Measurements from ENCODE around the gene RIPOR2.

The RIPOR2 gene

DNA sequence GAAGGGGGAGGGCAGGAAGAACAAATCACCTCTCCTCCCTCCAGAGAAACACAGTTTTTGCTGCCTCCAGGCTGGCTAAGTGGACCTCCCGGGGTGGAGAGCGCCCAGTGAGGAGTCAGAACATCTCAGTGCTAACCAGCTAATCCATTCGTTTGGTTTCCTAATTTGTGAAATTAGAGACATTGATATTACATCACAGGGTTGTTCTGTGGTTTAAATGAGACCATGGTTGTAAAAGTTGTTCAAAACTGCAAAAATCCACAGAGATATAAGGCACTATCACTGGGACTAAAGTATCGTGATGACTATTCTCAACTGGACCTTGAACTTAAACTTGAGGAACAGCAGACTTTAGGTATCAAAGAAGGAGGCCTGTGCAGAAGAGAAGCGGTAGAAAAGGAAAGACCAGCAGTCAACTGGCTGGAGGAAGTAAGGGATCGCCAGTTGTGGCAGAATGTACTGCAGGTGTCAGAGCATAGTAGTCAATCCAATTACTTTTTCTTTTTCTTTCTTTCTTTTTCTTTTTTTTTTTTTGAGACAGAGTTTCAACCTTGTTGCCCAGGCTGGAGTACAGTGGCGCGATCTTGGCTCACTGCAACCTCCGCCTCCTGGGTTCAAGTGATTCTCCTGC is 33.9 kb downstream of the RIPOR2 start:
- peaks cover 4% of the 10 kb centered on the region for H3K27me3 Mint-ChIP-seq (ENCODE audit: low read depth)
- H3K36me3 Mint-ChIP-seq (ENCODE audit: low read depth): no peaks in the 10 kb centered on the region
- TF ChIP-seq, protein P1, sequence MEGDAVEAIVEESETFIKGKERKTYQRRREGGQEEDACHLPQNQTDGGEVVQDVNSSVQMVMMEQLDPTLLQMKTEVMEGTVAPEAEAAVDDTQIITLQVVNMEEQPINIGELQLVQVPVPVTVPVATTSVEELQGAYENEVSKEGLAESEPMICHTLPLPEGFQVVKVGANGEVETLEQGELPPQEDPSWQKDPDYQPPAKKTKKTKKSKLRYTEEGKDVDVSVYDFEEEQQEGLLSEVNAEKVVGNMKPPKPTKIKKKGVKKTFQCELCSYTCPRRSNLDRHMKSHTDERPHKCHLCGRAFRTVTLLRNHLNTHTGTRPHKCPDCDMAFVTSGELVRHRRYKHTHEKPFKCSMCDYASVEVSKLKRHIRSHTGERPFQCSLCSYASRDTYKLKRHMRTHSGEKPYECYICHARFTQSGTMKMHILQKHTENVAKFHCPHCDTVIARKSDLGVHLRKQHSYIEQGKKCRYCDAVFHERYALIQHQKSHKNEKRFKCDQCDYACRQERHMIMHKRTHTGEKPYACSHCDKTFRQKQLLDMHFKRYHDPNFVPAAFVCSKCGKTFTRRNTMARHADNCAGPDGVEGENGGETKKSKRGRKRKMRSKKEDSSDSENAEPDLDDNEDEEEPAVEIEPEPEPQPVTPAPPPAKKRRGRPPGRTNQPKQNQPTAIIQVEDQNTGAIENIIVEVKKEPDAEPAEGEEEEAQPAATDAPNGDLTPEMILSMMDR (IDR thresholded peaks at IDR 0.05; ENCODE audit: unreplicated experiment in 3 of 3): no peak
- H3K4me1 Mint-ChIP-seq: peaks cover 71% of the 10 kb centered on the region
- peak overlapping the region in 1 of 3 experiments; percentile 3 for H3K4me3 Mint-ChIP-seq
- H3K9me3 Mint-ChIP-seq: peaks cover 10% of the 10 kb centered on the region
- H3K27ac Mint-ChIP-seq: no peak overlapping the region

DNA sequence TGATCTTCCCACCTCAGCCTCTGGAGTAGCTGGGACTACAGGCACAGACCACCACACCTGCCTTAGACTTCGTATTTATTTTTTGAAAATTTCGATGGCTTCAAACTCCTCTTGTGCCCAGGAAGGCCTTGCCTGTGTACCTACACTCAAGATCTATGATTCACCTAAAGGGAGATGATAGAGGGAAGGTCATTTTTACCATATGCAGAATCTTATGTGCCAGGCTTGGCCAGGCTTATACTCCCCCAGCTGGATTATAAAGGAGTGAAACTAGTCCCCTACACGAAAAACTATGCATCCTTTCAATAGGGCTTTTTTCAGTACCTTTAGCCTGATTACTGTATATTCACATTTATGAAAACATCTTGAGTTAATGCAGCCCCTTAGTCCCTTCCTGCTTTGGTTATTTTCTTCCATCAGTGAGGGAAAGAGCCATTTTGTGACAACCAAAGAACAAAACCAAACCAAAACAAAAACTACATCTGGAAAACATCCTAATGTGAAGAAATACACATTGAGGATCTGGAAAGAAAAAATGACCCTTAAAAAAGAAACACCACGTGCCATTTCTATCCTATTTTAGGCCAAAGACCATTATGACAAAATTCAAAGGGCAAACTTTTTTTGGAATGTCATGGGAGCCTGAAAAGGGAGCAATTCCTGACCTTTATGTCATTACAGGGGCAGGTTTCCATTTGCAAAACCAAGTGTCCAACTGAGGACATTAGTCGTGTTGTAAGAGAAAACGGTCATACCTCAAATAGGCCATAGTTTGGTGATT is 34.7 kb downstream of the RIPOR2 start:
- Mint-ChIP-seq H3K4me3 (no peak overlapping the region), H3K9me3 (peaks cover 10% of the 10 kb centered on the region), H3K36me3 (ENCODE audit: low read depth) (no peaks in the 10 kb centered on the region), H3K27ac (no peak overlapping the region), H3K27me3 (ENCODE audit: low read depth) (peaks cover 4% of the 10 kb centered on the region), H3K4me1 (peaks cover 65% of the 10 kb centered on the region)
- TF ChIP-seq, protein P1 (IDR thresholded peaks at IDR 0.05; ENCODE audit: unreplicated experiment in 3 of 3): no peak

DNA sequence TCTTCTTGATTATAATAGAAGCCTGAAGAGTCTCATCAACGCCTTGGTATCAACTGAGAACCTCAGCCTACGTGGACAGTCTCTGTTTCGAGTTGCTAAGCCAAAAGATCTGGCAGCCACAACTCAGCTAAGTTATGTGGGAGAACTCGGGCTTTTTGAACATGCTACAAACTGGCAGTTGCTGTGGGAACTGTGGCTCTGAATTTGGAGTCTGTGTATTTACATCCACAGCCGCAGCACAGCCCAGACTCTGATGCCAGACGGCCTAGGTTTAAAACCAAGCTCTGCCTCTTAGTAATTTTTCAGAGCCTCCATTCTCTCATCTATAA is 35.8 kb downstream of the RIPOR2 start:
- Mint-ChIP-seq H3K4me1 (peaks cover 55% of the 10 kb centered on the region), H3K27ac (no peak overlapping the region), H3K9me3 (peaks cover 10% of the 10 kb centered on the region), H3K27me3 (ENCODE audit: low read depth) (peaks cover 4% of the 10 kb centered on the region), H3K36me3 (ENCODE audit: low read depth) (no peaks in the 10 kb centered on the region), H3K4me3 (no peak overlapping the region)
- TF ChIP-seq, protein P1 (IDR thresholded peaks at IDR 0.05; ENCODE audit: unreplicated experiment in 3 of 3): no peak

DNA sequence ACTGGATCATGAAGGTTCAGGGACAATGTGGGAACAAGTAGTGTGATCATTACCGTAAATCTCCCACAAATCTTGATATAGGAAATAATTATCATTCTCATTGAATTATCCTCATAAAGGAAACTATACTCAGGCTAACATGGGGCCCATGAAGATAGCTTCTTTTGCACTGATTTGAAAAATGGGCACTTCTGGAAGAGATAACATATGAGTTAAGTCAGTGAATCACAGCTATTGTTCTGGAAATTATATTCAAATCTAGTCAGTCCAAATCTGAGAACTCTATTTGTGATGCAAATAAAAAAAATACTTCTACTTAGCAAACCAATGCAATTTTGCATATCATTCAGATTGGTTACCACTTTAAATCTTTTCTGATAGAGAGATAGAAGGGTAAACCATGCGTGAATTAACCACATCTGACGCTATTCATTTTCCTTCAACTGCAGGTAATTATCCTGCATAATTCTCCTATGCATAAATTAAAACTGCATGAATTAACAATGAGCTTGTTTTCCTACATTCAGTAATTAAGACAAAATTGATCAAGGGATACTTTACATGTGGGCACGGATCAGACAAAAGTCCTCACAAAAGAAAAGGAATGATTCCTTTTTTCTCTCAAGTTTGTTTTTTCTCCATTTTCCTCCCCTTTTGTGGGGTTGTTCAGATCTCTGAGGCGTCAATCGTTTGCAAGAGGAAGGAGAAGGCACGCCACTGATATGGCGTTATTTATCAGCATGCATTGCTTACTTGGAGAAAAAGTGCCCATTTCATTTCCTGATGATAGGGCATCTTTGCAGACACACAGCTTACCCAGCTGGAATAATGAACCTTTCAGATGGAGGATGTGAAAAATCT is 36.4 kb downstream of the RIPOR2 start:
- H3K27me3 Mint-ChIP-seq (ENCODE audit: low read depth): peaks cover 4% of the 10 kb centered on the region
- no peak overlapping the region for H3K27ac Mint-ChIP-seq
- TF ChIP-seq, protein P1 (IDR thresholded peaks at IDR 0.05; ENCODE audit: unreplicated experiment in 3 of 3): no peak
- no peaks in the 10 kb centered on the region for H3K36me3 Mint-ChIP-seq (ENCODE audit: low read depth)
- H3K4me1 Mint-ChIP-seq: peaks cover 52% of the 10 kb centered on the region
- peaks cover 10% of the 10 kb centered on the region for H3K9me3 Mint-ChIP-seq
- H3K4me3 Mint-ChIP-seq: no peak overlapping the region

DNA sequence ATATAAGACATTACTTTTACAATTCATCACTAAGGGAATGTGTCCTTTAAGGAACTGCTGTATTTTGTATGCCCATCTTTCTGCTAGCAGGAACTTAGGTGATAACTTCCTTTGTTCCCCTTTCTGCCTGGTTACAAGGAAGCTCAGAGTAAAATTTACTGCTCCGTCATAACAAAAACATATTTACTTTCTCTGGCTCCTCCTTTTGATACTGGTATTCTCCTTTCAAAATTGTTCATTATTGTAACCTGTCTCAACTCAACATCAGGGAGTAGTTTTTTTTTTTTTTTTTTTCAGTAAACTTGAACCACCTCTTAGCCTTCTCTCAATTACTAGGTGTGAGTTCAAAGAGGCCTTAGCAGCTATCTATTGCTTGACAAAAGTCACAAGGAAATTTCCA is 37.1 kb downstream of the RIPOR2 start:
- H3K9me3 Mint-ChIP-seq: peaks cover 4% of the 10 kb centered on the region
- H3K36me3 Mint-ChIP-seq (ENCODE audit: low read depth): no peaks in the 10 kb centered on the region
- peaks cover 45% of the 10 kb centered on the region for H3K4me1 Mint-ChIP-seq
- TF ChIP-seq, protein P1 (IDR thresholded peaks at IDR 0.05; ENCODE audit: unreplicated experiment in 3 of 3): no peak
- H3K27me3 Mint-ChIP-seq (ENCODE audit: low read depth): peaks cover 4% of the 10 kb centered on the region
- no peak overlapping the region for H3K27ac Mint-ChIP-seq
- H3K4me3 Mint-ChIP-seq: no peak overlapping the region

All from nephron (organoid).